GM23248 (cell line): Measurements from ENCODE around the gene TMEM183A.

Experiments used
- EZH2 ChIP-seq: fragments of 200-600 bp; sonication (generic); IDR thresholded peaks from 2 replicates; pipeline ENCODE4 v1.6.1; 2018; ENCODE audit warnings: antibody characterized with exemption, mild to moderate bottlenecking; ENCODE audit not compliant: insufficient read depth, poor library complexity, severe bottlenecking
- EZH2phosphoT487 ChIP-seq: fragments of 200-600 bp; sonication (generic); IDR thresholded peaks from 2 replicates; pipeline ENCODE4 v1.6.1; 2018; ENCODE audit warnings: antibody characterized with exemption, moderate library complexity, mild to moderate bottlenecking, low read depth; ENCODE audit not compliant: insufficient read depth

GRCh38 chr1:203045336-203045735 is 38.2 kb downstream of the TMEM183A start:
- TF ChIP-seq EZH2: no peak
- no peak for TF ChIP-seq EZH2phosphoT487
